Vagina (tissue), 2 donors: Measurements from ENCODE around the gene CHMP2A.

ENCODE experiments used
- CTCF ChIP-seq, 3 experiments: fragments of 450-650 bp in 2 of 3; fragments of 200-600 bp in 1 of 3; sonication (generic) in 1 of 3; IDR thresholded peaks; one replicate each; pipeline ENCODE4 v1.5.1; 2017 to 2019; ENCODE audit warnings: antibody characterized with exemption in 3 of 3, mild to moderate bottlenecking in 2 of 3, moderate library complexity in 2 of 3
- POLR2AphosphoS5 ChIP-seq, 2 donors: sonication (generic); formaldehyde crosslinking; IDR thresholded peaks; one replicate each; pipeline ENCODE4 v1.9.0; 2017; ENCODE audit warnings: antibody characterized with exemption in 2 of 2, mild to moderate bottlenecking in 2 of 2, low read depth in 1 of 2; ENCODE audit not compliant: insufficient read depth in 1 of 2

GRCh38 chr19:58584498-58585441 is 29.9 kb upstream of the CHMP2A start:
- TF ChIP-seq CTCF (IDR thresholded peaks at IDR 0.05), result no peak
- TF ChIP-seq POLR2AphosphoS5 (IDR thresholded peaks at IDR 0.05; ENCODE audit: insufficient read depth in 1 of 2, low read depth in 1 of 2), result no peak
